Measurements from ENCODE around the gene SCCPDH.
"Not testable (repeated sequence)": the region's sequence is repeated elsewhere in the genome, so short reads cannot be mapped to it uniquely, and the experiment has no call there.

The SCCPDH gene

GRCh38 chr1:246801241-246802020 is 77.2 kb downstream of the SCCPDH start:
- DNase-seq = no peak

GRCh38 chr1:246803373-246803772 is 79.2 kb downstream of the SCCPDH start:
- DNase-seq = no peak

- no peak for DNase-seq
Measured at GRCh38 chr1:246803883-246804282, 79.7 kb downstream of the SCCPDH start.

- no peak for DNase-seq
Measured at GRCh38 chr1:246805135-246805716, 81.0 kb downstream of the SCCPDH start.

GRCh38 chr1:246809473-246809872 is 85.3 kb downstream of the SCCPDH start:
- no peak for DNase-seq

- no peak for DNase-seq
Measured at GRCh38 chr1:246811985-246812384, 87.8 kb downstream of the SCCPDH start.

GRCh38 chr1:246813325-246813724 is 89.1 kb downstream of the SCCPDH start:
- DNase-seq = not testable (repeated sequence)

GRCh38 chr1:246814890-246815289 is 90.7 kb downstream of the SCCPDH start:
- no peak for DNase-seq

GRCh38 chr1:246815693-246816270 is 91.6 kb downstream of the SCCPDH start:
- no peak for DNase-seq
